CD4-positive, alpha-beta T cell treated with Interleukin-15 for 1 hour (primary cell): Measurements from ENCODE around the gene TYK2.

ENCODE experiments used
- DNase-seq: peaks from one replicate; pipeline ENCODE4 v3.0.0-alpha.2; 2020

The TYK2 gene

GRCh38 chr19:10305139-10305806, 75.1 kb downstream of the TYK2 start:
- DNase-seq, result peak; percentile 59
